ENCODE results near the gene TFB2M.
A peak's percentile ranks its signal among the peaks of the same experiment; 100 is the strongest.
"Not testable (repeated sequence)": the region's sequence is repeated elsewhere in the genome, so short reads cannot be mapped to it uniquely, and the experiment has no call there.

TFB2M gene

GRCh38 chr1:246582301-246583055, 16.4 kb upstream of the TFB2M start:
- no peak for DNase-seq

- no peak for DNase-seq
Observed at GRCh38 chr1:246580497-246581370, 14.7 kb upstream of the TFB2M start.

- no peak for DNase-seq
Observed at GRCh38 chr1:246579818-246580217, 13.8 kb upstream of the TFB2M start.

GRCh38 chr1:246577720-246578106, 11.7 kb upstream of the TFB2M start:
- DNase-seq = no peak

GRCh38 chr1:246577082-246577719, 11.1 kb upstream of the TFB2M start:
- no peak for DNase-seq

- no peak for DNase-seq
Observed at GRCh38 chr1:246576709-246577032, 10.6 kb upstream of the TFB2M start.

GRCh38 chr1:246573491-246573890, 7.4 kb upstream of the TFB2M start:
- DNase-seq = no peak

GRCh38 chr1:246572785-246573184, 6.7 kb upstream of the TFB2M start:
- DNase-seq = no peak

GRCh38 chr1:246571953-246572352, 5.9 kb upstream of the TFB2M start:
- DNase-seq = no peak

- DNase-seq = peak; percentile 25
Observed at GRCh38 chr1:246571309-246571708, 5.2 kb upstream of the TFB2M start.

GRCh38 chr1:246569248-246570238, 3.5 kb upstream of the TFB2M start:
- DNase-seq = peak; percentile 39

- DNase-seq = no peak
Observed at GRCh38 chr1:246567646-246568235, 1.7 kb upstream of the TFB2M start.

GRCh38 chr1:246566813-246567645, 968 bp upstream of the TFB2M start:
- DNase-seq = no peak

- no peak for DNase-seq
Observed at GRCh38 chr1:246565751-246566127, 322 bp downstream of the TFB2M start.

- DNase-seq = no peak
Observed at GRCh38 chr1:246564839-246565750, 966 bp downstream of the TFB2M start.

GRCh38 chr1:246560833-246561232, 5.2 kb downstream of the TFB2M start:
- not testable (repeated sequence) for DNase-seq

GRCh38 chr1:246559310-246559709, 6.8 kb downstream of the TFB2M start:
- DNase-seq = no peak

- DNase-seq = no peak
Observed at GRCh38 chr1:246558041-246558440, 8.0 kb downstream of the TFB2M start.

- no peak for DNase-seq
Observed at GRCh38 chr1:246554201-246554600, 11.9 kb downstream of the TFB2M start.

GRCh38 chr1:246552110-246552509, 14.0 kb downstream of the TFB2M start:
- no peak for DNase-seq

Data from activated T-cell treated with anti-CD3 and anti-CD28 coated beads, Interleukin-2, amount 50 U/mL, for 1 hour (primary cell).